ENCODE measurements around the gene CARD14. TPM values are rescaled to one million over a fixed set of nuclear protein-coding genes. Genes with fewer than 3 reads are reported as not detected.

CARD14 gene
- total and polyA plus RNA-seq, 10 donors = 0.63 to 4.8 (median 1.3) TPM

GRCh38 chr17:80208050-80208449, 38.2 kb downstream of the CARD14 start:
- H3K27ac ChIP-seq = peak overlapping the region in 3 of 8 donors; percentile 14 to 50 (median 37)
- no peak for TF ChIP-seq CTCF (IDR thresholded peaks at IDR 0.05 in 8 of 11, conservative IDR thresholded peaks at IDR 0.05 in 3 of 11)
- TF ChIP-seq POLR2AphosphoS5 (IDR thresholded peaks at IDR 0.05) = peak in 2 of 3 donors; percentile 39 to 63
- H3K9me3 ChIP-seq = no peaks in the 10 kb centered on the region
- WGBS, 5 donors = 94 to 98% (median 96%) methylated on average over 14 to 16 of the region's 16 CpGs
- H3K4me3 ChIP-seq = no peak overlapping the region
- DNase-seq = peak; percentile 74
- peaks cover 0 to 25% (median 2%) of the 10 kb centered on the region in 6 donors for H3K4me1 ChIP-seq
- H3K36me3 ChIP-seq = peaks cover 0 to 90% (median 45%) of the 10 kb centered on the region in 6 donors
- intact Hi-C loops (cut with DNase I; ENCODE audit: low total_unique reads) = no loop called here
- H3K27me3 ChIP-seq (replicated peaks in 1 of 7) = no peaks in the 10 kb centered on the region

DNA sequence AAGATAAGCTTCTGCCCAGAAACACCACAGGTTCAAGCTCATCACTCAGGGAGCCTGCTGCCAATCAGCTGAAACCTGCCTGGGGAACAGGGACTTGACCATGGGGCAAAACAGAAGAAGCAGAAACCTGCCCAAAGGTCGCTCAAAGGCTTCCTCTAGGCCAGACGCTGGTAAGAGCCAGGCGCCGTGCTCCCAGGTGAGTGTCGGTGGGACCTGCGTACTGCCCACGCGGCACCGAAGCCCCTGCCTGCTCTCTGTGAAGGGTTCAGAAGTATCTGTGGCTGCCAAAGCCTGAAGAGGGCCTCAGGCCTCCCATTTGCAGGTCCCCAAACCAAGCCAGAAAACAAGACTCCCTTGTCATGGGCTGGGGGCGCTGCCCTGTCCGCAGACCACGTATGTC, 39.9 kb downstream of the CARD14 start:
- Histone ChIP-seq H3K4me3 (no peak overlapping the region), H3K4me1 (peaks cover 0 to 41% (median 10%) of the 10 kb centered on the region in 6 donors), H3K9me3 (no peaks in the 10 kb centered on the region), H3K27ac (no peak overlapping the region), H3K36me3 (peaks cover 0 to 91% (median 62%) of the 10 kb centered on the region in 6 donors), H3K27me3 (replicated peaks in 1 of 7) (no peaks in the 10 kb centered on the region)
- no peak for TF ChIP-seq CTCF (IDR thresholded peaks at IDR 0.05 in 8 of 11, conservative IDR thresholded peaks at IDR 0.05 in 3 of 11)
- no peak for TF ChIP-seq POLR2AphosphoS5 (IDR thresholded peaks at IDR 0.05)
- TF ChIP-seq POLR2A (IDR thresholded peaks at IDR 0.05) = no peak
- DNase-seq = no peak
- intact Hi-C loops (cut with DNase I; ENCODE audit: low total_unique reads) = no loop called here
- 85 to 95% (median 89%) methylated on average over 9 to 12 of the region's 12 CpGs for WGBS, 5 donors

GRCh38 chr17:80210348-80211108, 40.7 kb downstream of the CARD14 start:
- 89 to 97% (median 94%) methylated on average over 45 to 47 of the region's 47 CpGs for WGBS, 5 donors

More at GRCh38 chr17:80210348-80211108, 40.7 kb downstream of the CARD14 start:
- no peaks in the 10 kb centered on the region for H3K9me3 ChIP-seq
- intact Hi-C loops (cut with DNase I; ENCODE audit: low total_unique reads) = no loop called here
- H3K4me3 ChIP-seq = no peak overlapping the region
- H3K27me3 ChIP-seq (replicated peaks in 1 of 7) = no peaks in the 10 kb centered on the region
- H3K27ac ChIP-seq = no peak overlapping the region
- peaks cover 0 to 99% (median 69%) of the 10 kb centered on the region in 6 donors for H3K36me3 ChIP-seq
- TF ChIP-seq POLR2A (IDR thresholded peaks at IDR 0.05) (no peak), POLR2AphosphoS5 (IDR thresholded peaks at IDR 0.05) (peak; percentile 1 to 44 (median 6)), CTCF (IDR thresholded peaks at IDR 0.05 in 8 of 11, conservative IDR thresholded peaks at IDR 0.05 in 3 of 11) (no peak)
- peak; percentile 74 for DNase-seq
- peaks cover 0 to 41% (median 10%) of the 10 kb centered on the region in 6 donors for H3K4me1 ChIP-seq
